Testis (tissue), 3 donors: ENCODE measurements around the gene ARL15. TPM values are rescaled to one million over a fixed set of nuclear protein-coding genes. Genes with fewer than 3 reads are reported as not detected.

Source experiments
- DNase-seq: peaks from one replicate; pipeline ENCODE4 v3.0.0-alpha.2; 2019
- H3K27ac ChIP-seq, 2 donors: fragments of 200-600 bp; sonication (generic); one replicate each; pipeline ENCODE4 v1.5.1; 2019
- H3K27me3 ChIP-seq: fragments of 200-600 bp; sonication (generic); one replicate; pipeline ENCODE4 v1.5.1; 2019
- H3K36me3 ChIP-seq: fragments of 200-600 bp; sonication (generic); one replicate; pipeline ENCODE4 v1.5.1; 2017; ENCODE audit warnings: low read depth; ENCODE audit errors: missing control alignments
- H3K4me1 ChIP-seq: fragments of 200-600 bp; sonication (generic); one replicate; pipeline ENCODE4 v1.5.1; 2019
- H3K4me3 ChIP-seq, 2 donors: fragments of 200-600 bp; sonication (generic); one replicate each; pipeline ENCODE4 v1.5.1; 2017 to 2019
- H3K9me3 ChIP-seq: fragments of 200-600 bp; sonication (generic); one replicate; pipeline ENCODE4 v1.5.1; 2017
- POLR2A ChIP-seq: fragments of 450-650 bp; IDR thresholded peaks from one replicate; pipeline ENCODE4 v1.6.1; 2017; ENCODE audit warnings: antibody characterized with exemption, mild to moderate bottlenecking, moderate library complexity
- WGBS, 2 donors: methylation state at CpG; one replicate each; pipeline ENCODE4 v1.1.5; 2018; 5-methylcytosine and 5-hydroxymethylcytosine counted together
- intact Hi-C: fragments of 100-400 bp; cut with DNase I; formaldehyde crosslinking; loops from one replicate; pipeline ENCODE4 v1.15.1; 2023; ENCODE audit warnings: low total_unique reads
- polyA plus RNA-seq: library from polyadenylated mRNA; stranded (reverse); fragments of 350-450 nt; fragmentation: Illumina TruSeq; extraction: RNeasy Lipid Tissue Mini Kit (QIAGEN cat#74804); gene quantifications from one replicate; pipeline ENCODE4 v1.2.3, GENCODE V29; 2014; ENCODE audit warnings: low read depth, low replicate concordance; ENCODE audit not compliant: insufficient read depth
- total RNA-seq, 2 donors: library from RNA; depleted of rRNA; stranded (reverse); fragments of >200 nt; gene quantifications; one replicate each; pipeline ENCODE4 v1.2.3, GENCODE V29; 2016
- TF ChIP-seq, protein P1 (sequence below), 3 experiments: fragments of 450-650 bp in 2 of 3; fragments of 200-600 bp in 1 of 3; sonication (generic) in 1 of 3; IDR thresholded peaks; one replicate each; pipeline ENCODE4 v1.5.1; 2016 to 2019; ENCODE audit warnings: antibody characterized with exemption in 3 of 3, mild to moderate bottlenecking in 2 of 3, moderate library complexity in 1 of 3

The ARL15 gene
- total and polyA plus RNA-seq, 3 donors from 2014 or later = 36.6 to 88.6 (median 75.2) TPM

DNA sequence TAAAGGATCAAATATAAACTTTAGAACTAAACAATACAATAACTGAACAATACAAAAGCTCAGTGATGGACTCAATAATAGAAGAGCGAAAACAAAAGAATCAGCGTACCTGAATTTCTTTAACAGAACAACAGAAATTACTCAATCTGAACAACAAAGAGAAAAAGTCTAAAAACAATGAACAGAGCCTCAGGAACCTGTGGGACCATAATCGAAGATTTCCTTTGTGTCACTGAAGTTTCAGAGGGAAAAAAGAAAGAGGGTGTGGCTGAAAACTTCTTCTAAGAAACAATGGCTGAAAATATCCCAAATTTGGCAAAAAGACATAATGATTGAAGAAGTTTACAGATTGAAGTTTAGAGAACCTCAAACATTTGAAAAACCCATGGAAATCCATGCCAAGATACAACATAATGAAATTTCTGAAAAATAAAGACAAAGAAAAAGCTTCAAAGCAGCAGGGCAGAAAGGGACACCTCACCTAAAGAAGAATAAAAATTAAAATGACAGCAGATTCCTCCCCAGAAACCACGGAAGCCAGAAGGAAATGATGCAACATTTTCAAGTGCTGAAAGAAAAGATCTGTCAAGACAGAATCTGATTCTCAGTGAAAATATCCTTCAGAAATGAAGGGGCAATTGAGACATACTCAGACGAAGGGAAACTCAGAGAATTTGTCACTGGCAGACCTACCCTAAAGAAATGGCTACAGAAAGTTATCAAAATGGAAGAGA is 288.8 kb downstream of the ARL15 start:
- no peak for TF ChIP-seq POLR2A
- TF ChIP-seq, protein P1, sequence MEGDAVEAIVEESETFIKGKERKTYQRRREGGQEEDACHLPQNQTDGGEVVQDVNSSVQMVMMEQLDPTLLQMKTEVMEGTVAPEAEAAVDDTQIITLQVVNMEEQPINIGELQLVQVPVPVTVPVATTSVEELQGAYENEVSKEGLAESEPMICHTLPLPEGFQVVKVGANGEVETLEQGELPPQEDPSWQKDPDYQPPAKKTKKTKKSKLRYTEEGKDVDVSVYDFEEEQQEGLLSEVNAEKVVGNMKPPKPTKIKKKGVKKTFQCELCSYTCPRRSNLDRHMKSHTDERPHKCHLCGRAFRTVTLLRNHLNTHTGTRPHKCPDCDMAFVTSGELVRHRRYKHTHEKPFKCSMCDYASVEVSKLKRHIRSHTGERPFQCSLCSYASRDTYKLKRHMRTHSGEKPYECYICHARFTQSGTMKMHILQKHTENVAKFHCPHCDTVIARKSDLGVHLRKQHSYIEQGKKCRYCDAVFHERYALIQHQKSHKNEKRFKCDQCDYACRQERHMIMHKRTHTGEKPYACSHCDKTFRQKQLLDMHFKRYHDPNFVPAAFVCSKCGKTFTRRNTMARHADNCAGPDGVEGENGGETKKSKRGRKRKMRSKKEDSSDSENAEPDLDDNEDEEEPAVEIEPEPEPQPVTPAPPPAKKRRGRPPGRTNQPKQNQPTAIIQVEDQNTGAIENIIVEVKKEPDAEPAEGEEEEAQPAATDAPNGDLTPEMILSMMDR (IDR thresholded peaks at IDR 0.05) = no peak
- H3K27ac ChIP-seq = no peak overlapping the region
- no peaks in the 10 kb centered on the region for H3K4me1 ChIP-seq
- no peaks in the 10 kb centered on the region for H3K36me3 ChIP-seq
- H3K9me3 ChIP-seq = no peaks in the 10 kb centered on the region
- no peak for DNase-seq
- no peak overlapping the region for H3K4me3 ChIP-seq
- 74 to 76% methylated on average over 5 of the region's 5 CpGs for WGBS, 2 donors
- intact Hi-C loops = no loop called here
- H3K27me3 ChIP-seq = no peaks in the 10 kb centered on the region

DNA sequence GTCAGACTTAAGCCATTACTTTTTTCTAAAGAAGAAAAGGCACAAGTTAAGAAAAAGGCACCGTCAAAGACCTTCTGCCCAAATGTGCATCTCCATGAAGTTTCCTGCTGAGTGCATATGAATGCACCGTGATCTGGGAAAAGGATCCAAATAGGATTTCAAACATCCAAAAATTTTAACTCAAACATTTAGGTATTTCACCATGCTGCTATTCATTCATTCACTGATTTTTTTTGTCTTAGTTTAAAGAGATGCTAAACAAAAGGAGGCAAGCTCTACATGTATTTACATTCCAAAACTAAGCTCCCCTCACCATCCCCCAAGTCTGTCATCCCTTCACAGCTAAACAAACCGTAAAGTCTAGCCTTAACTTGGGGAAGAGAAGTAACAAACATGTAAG is 291.9 kb downstream of the ARL15 start:
- intact Hi-C loops = no loop called here
- Histone ChIP-seq H3K36me3 (no peaks in the 10 kb centered on the region), H3K9me3 (no peaks in the 10 kb centered on the region), H3K4me3 (no peak overlapping the region), H3K27me3 (no peaks in the 10 kb centered on the region), H3K4me1 (no peaks in the 10 kb centered on the region), H3K27ac (no peak overlapping the region)
- WGBS, 2 donors = 87 to 90% methylated on average over 3 of the region's 3 CpGs
- no peak for TF ChIP-seq POLR2A
- TF ChIP-seq, protein P1 (IDR thresholded peaks at IDR 0.05) = no peak
- DNase-seq = no peak

DNA sequence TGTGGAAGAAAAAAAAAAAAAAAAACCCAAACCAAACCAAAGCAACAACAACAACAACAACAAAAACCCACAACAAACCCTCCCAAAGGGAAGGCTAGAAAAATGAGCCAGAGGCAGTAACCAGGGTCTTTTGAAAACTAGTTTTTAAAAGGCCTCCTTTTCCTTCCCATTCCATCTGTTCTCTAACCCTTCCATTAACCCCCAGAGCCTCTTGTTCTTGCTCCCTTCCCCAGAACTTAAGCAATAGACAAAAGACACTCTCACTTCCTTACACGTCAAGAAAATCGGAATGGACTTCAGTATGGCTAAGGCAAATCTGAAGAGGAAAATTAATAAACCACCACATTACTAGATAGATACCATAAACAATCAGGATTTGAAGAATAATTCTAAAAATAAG is 292.8 kb downstream of the ARL15 start:
- no peaks in the 10 kb centered on the region for H3K9me3 ChIP-seq
- no peak for DNase-seq
- intact Hi-C loops = no loop called here
- no peaks in the 10 kb centered on the region for H3K36me3 ChIP-seq
- no peak overlapping the region for H3K4me3 ChIP-seq
- WGBS, 2 donors = 82 to 91% methylated on average over 2 of the region's 2 CpGs
- no peak overlapping the region for H3K27ac ChIP-seq
- no peak for TF ChIP-seq POLR2A
- TF ChIP-seq, protein P1 (IDR thresholded peaks at IDR 0.05) = no peak
- no peaks in the 10 kb centered on the region for H3K27me3 ChIP-seq
- no peaks in the 10 kb centered on the region for H3K4me1 ChIP-seq

DNA sequence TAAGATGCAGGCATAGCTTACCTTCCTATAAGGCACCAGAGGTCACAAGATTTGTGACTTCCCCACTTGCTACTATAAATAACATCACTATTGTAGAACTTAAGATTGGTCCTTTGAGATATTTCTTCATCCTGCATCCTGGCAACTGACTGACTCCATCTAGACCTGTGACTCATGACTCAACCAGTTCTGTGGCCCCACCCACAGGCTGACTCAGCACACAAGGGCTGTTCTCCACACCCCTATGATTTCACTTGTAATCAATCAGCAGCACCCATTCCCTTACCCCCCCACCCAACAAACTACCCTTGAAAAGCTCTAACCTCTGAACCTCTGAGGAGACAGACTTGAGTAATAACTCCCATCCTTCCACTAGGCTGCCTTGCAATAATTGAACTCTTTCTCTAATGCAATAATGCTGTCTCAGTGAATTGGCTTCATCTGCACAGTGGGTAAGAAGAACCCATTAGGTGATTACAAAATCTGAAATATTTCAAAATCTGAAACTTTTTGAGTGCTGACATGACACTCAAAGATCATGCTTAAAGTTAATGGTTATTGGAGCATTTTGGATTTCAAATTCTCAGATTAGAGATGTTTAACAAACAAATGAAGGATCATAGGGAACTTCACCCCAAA is 296.7 kb downstream of the ARL15 start:
- intact Hi-C loops = no loop called here
- no peak for DNase-seq

More for the DNA sequence above, 296.7 kb downstream of the ARL15 start:
- no peaks in the 10 kb centered on the region for H3K36me3 ChIP-seq
- H3K4me1 ChIP-seq = peaks cover 10% of the 10 kb centered on the region
- H3K27me3 ChIP-seq = no peaks in the 10 kb centered on the region
- no peak overlapping the region for H3K27ac ChIP-seq
- TF ChIP-seq, protein P1 (IDR thresholded peaks at IDR 0.05) = no peak
- TF ChIP-seq POLR2A = no peak
- H3K9me3 ChIP-seq = no peaks in the 10 kb centered on the region
- H3K4me3 ChIP-seq = no peak overlapping the region
